K562 (cell line): ENCODE data around the gene VSTM2B. TPM values are rescaled to one million over a fixed set of nuclear protein-coding genes. Genes with fewer than 3 reads are reported as not detected.

Experiments
- BMI1 ChIP-seq: fragments of 150-350 bp; IDR thresholded peaks from 2 replicates; pipeline ENCODE4 v1.6.1; 2014; ENCODE audit warnings: low read length
- ELF2 ChIP-seq: fragments of 250-450 bp; sonication (Bioruptor Pico); IDR thresholded peaks from 2 replicates; pipeline ENCODE4 v1.5.0; 2021; ENCODE audit warnings: mild to moderate bottlenecking
- GATAD2A ChIP-seq: fragments of 450-650 bp; IDR thresholded peaks from 2 replicates; pipeline ENCODE4 v1.6.1; 2017
- MAFF ChIP-seq: IDR thresholded peaks from 2 replicates; pipeline ENCODE4 v1.6.1; 2012; ENCODE audit warnings: low read length, improper control_type of control experiment
- PCBP1 ChIP-seq: fragments of 200-400 bp; formaldehyde crosslinking; IDR thresholded peaks from 2 replicates; pipeline ENCODE4 v1.6.1; 2018; ENCODE audit warnings: mild to moderate bottlenecking, low read depth, low read length; ENCODE audit not compliant: poor library complexity, severe bottlenecking
- YY1 ChIP-seq, 3 experiments: IDR thresholded peaks; 2 replicates each; pipeline ENCODE4 v1.6.1; 2011; ENCODE audit warnings: low read length in 2 of 3, mild to moderate bottlenecking in 2 of 3, moderate library complexity in 2 of 3, borderline replicate concordance in 1 of 3, control low read depth in 1 of 3, low read depth in 1 of 3; ENCODE audit not compliant: insufficient read depth in 3 of 3, insufficient replicate concordance in 2 of 3, control insufficient read depth in 1 of 3, insufficient read length in 1 of 3; ENCODE audit errors: extremely low read depth in 1 of 3
- ZBTB1 ChIP-seq: sonication (generic); formaldehyde crosslinking; IDR thresholded peaks from 2 replicates; pipeline ENCODE4 v1.8.1; 2023; ENCODE audit warnings: missing genetic modification reagents, low read depth, mild to moderate bottlenecking, borderline replicate concordance
- ZFP36 ChIP-seq: fragments of 150-350 bp; IDR thresholded peaks from 2 replicates; pipeline ENCODE4 v1.6.1; 2018; ENCODE audit warnings: low read length, low read depth; ENCODE audit not compliant: partially characterized antibody
- polyA plus RNA-seq, 8 experiments: library from polyadenylated mRNA; depleted of rRNA in 4 of 8; stranded (reverse) in 5 of 8; unstranded in 3 of 8; fragments of >200 nt; fragmentation: Nextera tagmentation in 2 of 8; fragmentation: Illumina TruSeq in 1 of 8; extraction: Ambion mirVana in 2 of 8; extraction: Trizol in 1 of 8; gene quantifications; 2 replicates each; pipeline versions ENCODE4 v1.2.1 to v1.2.3, GENCODE V29; 2011 to 2014; ENCODE audit warnings: inconsistent platforms in 1 of 8, missing spikeins in 1 of 8
- total RNA-seq, 7 experiments: library from RNA; depleted of rRNA in 6 of 7; stranded (reverse); fragments of >200 nt in 6 of 7; fragmentation: Illumina TruSeq in 2 of 7; extraction: Trizol in 2 of 7; gene quantifications; 2 replicates each; pipeline versions ENCODE4 v1.2.1 to v1.2.3, GENCODE V29; 2011 to 2021; ENCODE audit warnings: low replicate concordance in 1 of 7
- TF ChIP-seq, protein P1 (sequence below): fragments of 450-650 bp; formaldehyde crosslinking; IDR thresholded peaks from 2 replicates; pipeline ENCODE4 v1.4.0; 2020; ENCODE audit warnings: mild to moderate bottlenecking, moderate library complexity
- TF ChIP-seq, protein P2 (sequence below): sonication (generic); formaldehyde crosslinking; IDR thresholded peaks from 2 replicates; pipeline ENCODE4 v1.8.1; 2023; ENCODE audit warnings: mild to moderate bottlenecking, missing genetic modification reagents

VSTM2B gene
- total and polyA plus RNA-seq, 9 of the 15 experiments (the other 6 are each of a cell fraction or from before 2014, with no cell fraction given), result not detected

DNA sequence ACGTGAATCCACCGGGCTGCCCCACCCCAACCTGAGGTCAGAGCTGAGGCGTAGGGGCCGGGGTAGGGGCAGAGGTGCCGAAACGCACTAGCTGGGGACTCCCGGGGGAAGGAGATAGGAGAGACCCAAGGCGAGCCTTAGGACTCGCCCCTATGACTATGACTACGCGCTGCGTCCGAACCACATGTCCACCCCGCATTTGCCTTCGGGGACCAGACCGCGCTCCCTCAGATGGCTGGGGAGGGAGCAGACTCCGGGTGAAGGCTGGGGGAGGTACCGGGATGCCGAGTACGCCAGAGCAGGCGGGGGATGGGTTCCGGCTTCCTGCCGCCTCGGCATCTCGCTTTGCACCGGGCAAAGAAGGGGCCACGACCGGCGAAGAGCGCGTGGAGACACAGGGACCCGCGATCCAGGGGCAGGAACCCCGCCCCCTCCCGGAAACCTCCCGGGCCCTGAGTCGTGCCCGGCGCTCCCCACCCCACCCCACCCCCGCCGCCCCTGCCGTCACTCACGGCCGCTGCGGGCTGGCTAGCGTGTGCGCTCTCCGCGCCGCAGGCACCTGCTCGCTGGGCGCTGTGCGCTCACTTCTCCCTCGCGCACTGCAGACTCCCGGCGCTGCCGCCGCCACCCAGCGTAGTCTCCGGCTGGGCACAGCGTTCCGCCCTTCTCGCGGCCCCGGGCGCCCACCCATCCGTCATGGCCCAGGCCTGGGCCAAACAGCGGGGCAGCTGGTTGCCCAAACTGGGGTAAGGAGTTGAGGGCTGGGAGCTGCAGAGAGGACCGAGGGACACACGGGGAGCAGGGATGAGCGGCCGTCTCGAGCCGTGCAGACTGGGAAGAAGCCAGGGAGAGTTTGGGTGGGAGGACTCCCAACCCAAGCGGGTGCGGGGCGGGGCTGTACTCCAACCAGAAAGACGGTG, 622 bp upstream of the VSTM2B start (continued):
- no peak for TF ChIP-seq ELF2 (CRISPR knock-in tag)
- TF ChIP-seq YY1 (IDR thresholded peaks at IDR 0.05; ENCODE audit: borderline replicate concordance in 1 of 3, control insufficient read depth in 1 of 3, extremely low read depth in 1 of 3, insufficient read depth in 3 of 3, insufficient read length in 1 of 3, insufficient replicate concordance in 2 of 3, low read depth in 1 of 3, low read length in 2 of 3), result no peak
- TF ChIP-seq, protein P1, sequence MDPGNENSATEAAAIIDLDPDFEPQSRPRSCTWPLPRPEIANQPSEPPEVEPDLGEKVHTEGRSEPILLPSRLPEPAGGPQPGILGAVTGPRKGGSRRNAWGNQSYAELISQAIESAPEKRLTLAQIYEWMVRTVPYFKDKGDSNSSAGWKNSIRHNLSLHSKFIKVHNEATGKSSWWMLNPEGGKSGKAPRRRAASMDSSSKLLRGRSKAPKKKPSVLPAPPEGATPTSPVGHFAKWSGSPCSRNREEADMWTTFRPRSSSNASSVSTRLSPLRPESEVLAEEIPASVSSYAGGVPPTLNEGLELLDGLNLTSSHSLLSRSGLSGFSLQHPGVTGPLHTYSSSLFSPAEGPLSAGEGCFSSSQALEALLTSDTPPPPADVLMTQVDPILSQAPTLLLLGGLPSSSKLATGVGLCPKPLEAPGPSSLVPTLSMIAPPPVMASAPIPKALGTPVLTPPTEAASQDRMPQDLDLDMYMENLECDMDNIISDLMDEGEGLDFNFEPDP, result no peak
- TF ChIP-seq PCBP1, result no peak
- TF ChIP-seq GATAD2A, result no peak
- TF ChIP-seq ZFP36, result no peak
- TF ChIP-seq, protein P2, sequence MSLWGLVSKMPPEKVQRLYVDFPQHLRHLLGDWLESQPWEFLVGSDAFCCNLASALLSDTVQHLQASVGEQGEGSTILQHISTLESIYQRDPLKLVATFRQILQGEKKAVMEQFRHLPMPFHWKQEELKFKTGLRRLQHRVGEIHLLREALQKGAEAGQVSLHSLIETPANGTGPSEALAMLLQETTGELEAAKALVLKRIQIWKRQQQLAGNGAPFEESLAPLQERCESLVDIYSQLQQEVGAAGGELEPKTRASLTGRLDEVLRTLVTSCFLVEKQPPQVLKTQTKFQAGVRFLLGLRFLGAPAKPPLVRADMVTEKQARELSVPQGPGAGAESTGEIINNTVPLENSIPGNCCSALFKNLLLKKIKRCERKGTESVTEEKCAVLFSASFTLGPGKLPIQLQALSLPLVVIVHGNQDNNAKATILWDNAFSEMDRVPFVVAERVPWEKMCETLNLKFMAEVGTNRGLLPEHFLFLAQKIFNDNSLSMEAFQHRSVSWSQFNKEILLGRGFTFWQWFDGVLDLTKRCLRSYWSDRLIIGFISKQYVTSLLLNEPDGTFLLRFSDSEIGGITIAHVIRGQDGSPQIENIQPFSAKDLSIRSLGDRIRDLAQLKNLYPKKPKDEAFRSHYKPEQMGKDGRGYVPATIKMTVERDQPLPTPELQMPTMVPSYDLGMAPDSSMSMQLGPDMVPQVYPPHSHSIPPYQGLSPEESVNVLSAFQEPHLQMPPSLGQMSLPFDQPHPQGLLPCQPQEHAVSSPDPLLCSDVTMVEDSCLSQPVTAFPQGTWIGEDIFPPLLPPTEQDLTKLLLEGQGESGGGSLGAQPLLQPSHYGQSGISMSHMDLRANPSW (CRISPR knock-in tag), result no peak
- no peak for TF ChIP-seq ZBTB1 (CRISPR knock-in tag)
- TF ChIP-seq MAFF, result no peak
- TF ChIP-seq BMI1, result no peak
